HEK293 (cell line): Measurements from ENCODE around the gene RPL13A.

Experiments used
- CTCF ChIA-PET: fragments of 350-600 bp; formaldehyde crosslinking; extraction: SDS; loops from one replicate; lab custom pipeline; 2021; ENCODE audit warnings: antibody characterized with exemption; lab: Yijun Ruan, JAX
- POLR2A ChIA-PET: fragments of 300-600 bp; formaldehyde crosslinking; extraction: SDS; loops from one replicate; lab custom pipeline; 2020; ENCODE audit warnings: antibody characterized with exemption, inconsistent platforms; lab: Yijun Ruan, JAX
- H3K27ac ChIP-seq: fragments of 200-500 bp; sonication (Bioruptor generic); 2 replicates; pipeline ENCODE4 v1.5.1; 2014; ENCODE audit warnings: low read depth, low read length, control low read depth, inconsistent platforms; ENCODE audit errors: extremely low read depth
- H3K36me3 ChIP-seq, 2 experiments: fragments of 200-500 bp in 1 of 2; sonication (Bioruptor generic) in 1 of 2; 1 replicate in 1 of 2; 2 replicates in 1 of 2; pipeline ENCODE4 v1.5.1; 2014 to 2017; ENCODE audit warnings: inconsistent platforms in 2 of 2, low read length in 2 of 2; ENCODE audit not compliant: control insufficient read depth in 2 of 2, insufficient read depth in 1 of 2
- H3K4me1 ChIP-seq: fragments of 200-500 bp; sonication (Bioruptor generic); 2 replicates; pipeline ENCODE4 v1.5.1; 2014; ENCODE audit warnings: mild to moderate bottlenecking, low read length, inconsistent platforms; ENCODE audit not compliant: control insufficient read depth, insufficient read depth
- H3K4me3 ChIP-seq: 2 replicates; pipeline ENCODE4 v1.5.1; 2011; ENCODE audit warnings: low read depth, mild to moderate bottlenecking, control low read depth, low read length, moderate library complexity
- H3K9me3 ChIP-seq: fragments of 200-500 bp; sonication (Bioruptor generic); 2 replicates; pipeline ENCODE4 v1.5.1; 2014; ENCODE audit warnings: low read depth, low read length, inconsistent platforms; ENCODE audit not compliant: control insufficient read depth, insufficient read depth
- PRDM1 ChIP-seq: fragments of 450-650 bp; formaldehyde crosslinking; IDR thresholded peaks from 2 replicates; pipeline ENCODE4; 2016; ENCODE audit warnings: missing biosample characterization, missing genetic modification characterization
- ZBTB7A ChIP-seq: fragments of 450-650 bp; formaldehyde crosslinking; IDR thresholded peaks from 2 replicates; pipeline ENCODE4 v1.5.1; 2016; ENCODE audit warnings: low read depth, missing biosample characterization, missing genetic modification characterization
- ZFHX2 ChIP-seq: fragments of 450-650 bp; formaldehyde crosslinking; conservative IDR thresholded peaks from 2 replicates; pipeline ENCODE4 v1.5.1; 2016; ENCODE audit warnings: missing biosample characterization, missing genetic modification characterization
- ZNF114 ChIP-seq: fragments of 450-650 bp; formaldehyde crosslinking; IDR thresholded peaks from 2 replicates; pipeline ENCODE4 v1.5.0; 2017; ENCODE audit warnings: missing biosample characterization, missing genetic modification characterization
- ZNF184 ChIP-seq: fragments of 450-650 bp; IDR thresholded peaks from 2 replicates; pipeline ENCODE4 v1.5.1; 2018; ENCODE audit warnings: missing biosample characterization, mild to moderate bottlenecking, missing genetic modification characterization
- ZNF248 ChIP-seq: fragments of 450-650 bp; formaldehyde crosslinking; IDR thresholded peaks from 2 replicates; pipeline ENCODE4 v1.5.1; 2017; ENCODE audit warnings: missing biosample characterization, missing genetic modification characterization
- ZNF302 ChIP-seq: fragments of 450-650 bp; formaldehyde crosslinking; IDR thresholded peaks from 2 replicates; pipeline ENCODE4 v1.5.1; 2016; ENCODE audit warnings: missing biosample characterization, missing genetic modification characterization, low read depth
- ZNF341 ChIP-seq: fragments of 450-650 bp; formaldehyde crosslinking; IDR thresholded peaks from 2 replicates; pipeline ENCODE4; 2016; ENCODE audit warnings: low read depth, missing biosample characterization, missing genetic modification characterization
- ZNF585B ChIP-seq: fragments of 450-650 bp; formaldehyde crosslinking; IDR thresholded peaks from 2 replicates; pipeline ENCODE4 v1.5.1; 2016; ENCODE audit warnings: missing biosample characterization, missing genetic modification characterization
- ZNF610 ChIP-seq: fragments of 450-650 bp; formaldehyde crosslinking; IDR thresholded peaks from 2 replicates; pipeline ENCODE4 v1.5.1; 2016; ENCODE audit warnings: missing biosample characterization, missing genetic modification characterization, borderline replicate concordance
- ZNF76 ChIP-seq: fragments of 450-650 bp; formaldehyde crosslinking; IDR thresholded peaks from 2 replicates; pipeline ENCODE4; 2016; ENCODE audit warnings: low read depth, missing biosample characterization, missing genetic modification characterization, borderline replicate concordance
- ZNF785 ChIP-seq: fragments of 450-650 bp; formaldehyde crosslinking; IDR thresholded peaks from 2 replicates; pipeline ENCODE4 v1.5.1; 2016; ENCODE audit warnings: missing biosample characterization, missing genetic modification characterization
- TF ChIP-seq, protein P1 (sequence below): fragments of 450-650 bp; formaldehyde crosslinking; IDR thresholded peaks from 2 replicates; pipeline ENCODE4 v1.5.1; 2016; ENCODE audit warnings: missing biosample characterization, missing genetic modification characterization, borderline replicate concordance
- TF ChIP-seq, protein P2 (sequence below): fragments of 450-650 bp; formaldehyde crosslinking; conservative IDR thresholded peaks from 2 replicates; pipeline ENCODE4 v1.5.1; 2016; ENCODE audit warnings: low read depth, missing biosample characterization, missing genetic modification characterization
- TF ChIP-seq, protein P3 (sequence below): fragments of 450-650 bp; formaldehyde crosslinking; IDR thresholded peaks from 2 replicates; pipeline ENCODE4 v1.5.1; 2016; ENCODE audit warnings: missing biosample characterization, missing genetic modification characterization
- TF ChIP-seq, protein P4 (sequence below): fragments of 450-650 bp; formaldehyde crosslinking; IDR thresholded peaks from 2 replicates; pipeline ENCODE4 v1.5.1; 2016; ENCODE audit warnings: missing biosample characterization, missing genetic modification characterization

The RPL13A gene

DNA sequence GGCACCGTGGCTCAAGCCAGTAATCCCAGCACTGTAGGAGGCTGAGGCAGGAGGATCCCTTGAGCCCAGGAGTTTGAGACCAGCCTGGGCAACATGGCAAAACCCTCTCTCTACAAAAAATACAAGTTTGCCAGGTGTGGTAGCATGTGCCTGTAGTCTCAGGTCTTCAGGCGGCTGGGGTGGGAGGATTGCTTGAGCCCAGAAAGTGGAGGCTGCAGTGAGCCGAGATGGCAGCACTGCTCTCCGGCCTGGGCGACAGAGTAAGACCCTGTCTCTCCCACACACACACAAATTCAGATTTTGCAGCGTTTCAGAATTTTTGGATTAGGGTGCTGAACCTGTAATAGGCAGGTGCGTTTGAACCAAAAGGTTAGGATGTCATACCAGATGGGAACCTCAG lies 11.1 kb downstream of the RPL13A start:
- peaks cover 15 to 37% of the 10 kb centered on the region in 2 experiments for H3K36me3 ChIP-seq
- H3K27ac ChIP-seq: 0 out of 2 replicates have a peak overlapping the region, but pooled peaks have one; percentile 7
- TF ChIP-seq, protein P1, sequence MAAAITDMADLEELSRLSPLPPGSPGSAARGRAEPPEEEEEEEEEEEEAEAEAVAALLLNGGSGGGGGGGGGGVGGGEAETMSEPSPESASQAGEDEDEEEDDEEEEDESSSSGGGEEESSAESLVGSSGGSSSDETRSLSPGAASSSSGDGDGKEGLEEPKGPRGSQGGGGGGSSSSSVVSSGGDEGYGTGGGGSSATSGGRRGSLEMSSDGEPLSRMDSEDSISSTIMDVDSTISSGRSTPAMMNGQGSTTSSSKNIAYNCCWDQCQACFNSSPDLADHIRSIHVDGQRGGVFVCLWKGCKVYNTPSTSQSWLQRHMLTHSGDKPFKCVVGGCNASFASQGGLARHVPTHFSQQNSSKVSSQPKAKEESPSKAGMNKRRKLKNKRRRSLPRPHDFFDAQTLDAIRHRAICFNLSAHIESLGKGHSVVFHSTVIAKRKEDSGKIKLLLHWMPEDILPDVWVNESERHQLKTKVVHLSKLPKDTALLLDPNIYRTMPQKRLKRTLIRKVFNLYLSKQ (tag by site-specific recombination): no peak
- no peak for TF ChIP-seq ZNF585B
- TF ChIP-seq ZNF610: no peak
- no peak for TF ChIP-seq ZNF341 (tag by site-specific recombination)
- TF ChIP-seq ZNF184 (tag by site-specific recombination): no peak
- TF ChIP-seq, protein P2, sequence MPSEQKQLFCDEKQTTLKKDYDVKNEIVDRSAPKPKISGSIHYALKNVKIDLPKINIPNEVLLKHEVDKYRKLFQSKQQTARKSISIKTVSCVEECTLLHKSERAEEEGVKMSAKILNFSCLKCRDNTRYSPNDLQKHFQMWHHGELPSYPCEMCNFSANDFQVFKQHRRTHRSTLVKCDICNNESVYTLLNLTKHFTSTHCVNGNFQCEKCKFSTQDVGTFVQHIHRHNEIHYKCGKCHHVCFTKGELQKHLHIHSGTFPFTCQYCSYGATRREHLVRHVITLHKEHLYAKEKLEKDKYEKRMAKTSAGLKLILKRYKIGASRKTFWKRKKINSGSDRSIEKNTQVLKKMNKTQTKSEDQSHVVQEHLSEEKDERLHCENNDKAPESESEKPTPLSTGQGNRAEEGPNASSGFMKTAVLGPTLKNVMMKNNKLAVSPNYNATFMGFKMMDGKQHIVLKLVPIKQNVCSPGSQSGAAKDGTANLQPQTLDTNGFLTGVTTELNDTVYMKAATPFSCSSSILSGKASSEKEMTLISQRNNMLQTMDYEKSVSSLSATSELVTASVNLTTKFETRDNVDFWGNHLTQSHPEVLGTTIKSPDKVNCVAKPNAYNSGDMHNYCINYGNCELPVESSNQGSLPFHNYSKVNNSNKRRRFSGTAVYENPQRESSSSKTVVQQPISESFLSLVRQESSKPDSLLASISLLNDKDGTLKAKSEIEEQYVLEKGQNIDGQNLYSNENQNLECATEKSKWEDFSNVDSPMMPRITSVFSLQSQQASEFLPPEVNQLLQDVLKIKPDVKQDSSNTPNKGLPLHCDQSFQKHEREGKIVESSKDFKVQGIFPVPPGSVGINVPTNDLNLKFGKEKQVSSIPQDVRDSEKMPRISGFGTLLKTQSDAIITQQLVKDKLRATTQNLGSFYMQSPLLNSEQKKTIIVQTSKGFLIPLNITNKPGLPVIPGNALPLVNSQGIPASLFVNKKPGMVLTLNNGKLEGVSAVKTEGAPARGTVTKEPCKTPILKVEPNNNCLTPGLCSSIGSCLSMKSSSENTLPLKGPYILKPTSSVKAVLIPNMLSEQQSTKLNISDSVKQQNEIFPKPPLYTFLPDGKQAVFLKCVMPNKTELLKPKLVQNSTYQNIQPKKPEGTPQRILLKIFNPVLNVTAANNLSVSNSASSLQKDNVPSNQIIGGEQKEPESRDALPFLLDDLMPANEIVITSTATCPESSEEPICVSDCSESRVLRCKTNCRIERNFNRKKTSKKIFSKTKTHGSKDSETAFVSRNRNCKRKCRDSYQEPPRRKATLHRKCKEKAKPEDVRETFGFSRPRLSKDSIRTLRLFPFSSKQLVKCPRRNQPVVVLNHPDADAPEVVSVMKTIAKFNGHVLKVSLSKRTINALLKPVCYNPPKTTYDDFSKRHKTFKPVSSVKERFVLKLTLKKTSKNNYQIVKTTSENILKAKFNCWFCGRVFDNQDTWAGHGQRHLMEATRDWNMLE (tag by site-specific recombination): no peak
- no peak for TF ChIP-seq ZNF114 (tag by site-specific recombination)
- TF ChIP-seq ZNF785: no peak
- TF ChIP-seq, protein P3, sequence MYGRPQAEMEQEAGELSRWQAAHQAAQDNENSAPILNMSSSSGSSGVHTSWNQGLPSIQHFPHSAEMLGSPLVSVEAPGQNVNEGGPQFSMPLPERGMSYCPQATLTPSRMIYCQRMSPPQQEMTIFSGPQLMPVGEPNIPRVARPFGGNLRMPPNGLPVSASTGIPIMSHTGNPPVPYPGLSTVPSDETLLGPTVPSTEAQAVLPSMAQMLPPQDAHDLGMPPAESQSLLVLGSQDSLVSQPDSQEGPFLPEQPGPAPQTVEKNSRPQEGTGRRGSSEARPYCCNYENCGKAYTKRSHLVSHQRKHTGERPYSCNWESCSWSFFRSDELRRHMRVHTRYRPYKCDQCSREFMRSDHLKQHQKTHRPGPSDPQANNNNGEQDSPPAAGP (tag by site-specific recombination): no peak
- no peak for TF ChIP-seq PRDM1
- TF ChIP-seq ZFHX2 (tag by site-specific recombination): no peak
- TF ChIP-seq ZNF248 (tag by site-specific recombination): no peak
- TF ChIP-seq ZNF302 (tag by site-specific recombination): no peak
- no peak for TF ChIP-seq ZBTB7A
- no peak for TF ChIP-seq ZNF76 (tag by site-specific recombination)
- TF ChIP-seq, protein P4, sequence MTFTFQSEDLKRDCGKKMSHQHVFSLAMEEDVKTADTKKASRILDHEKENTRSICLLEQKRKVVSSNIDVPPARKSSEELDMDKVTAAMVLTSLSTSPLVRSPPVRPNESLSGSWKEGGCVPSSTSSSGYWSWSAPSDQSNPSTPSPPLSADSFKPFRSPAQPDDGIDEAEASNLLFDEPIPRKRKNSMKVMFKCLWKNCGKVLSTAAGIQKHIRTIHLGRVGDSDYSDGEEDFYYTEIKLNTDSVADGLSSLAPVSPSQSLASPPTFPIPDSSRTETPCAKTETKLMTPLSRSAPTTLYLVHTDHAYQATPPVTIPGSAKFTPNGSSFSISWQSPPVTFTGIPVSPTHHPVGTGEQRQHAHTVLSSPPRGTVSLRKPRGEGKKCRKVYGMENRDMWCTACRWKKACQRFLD (tag by site-specific recombination): no peak
- no peaks in the 10 kb centered on the region for H3K9me3 ChIP-seq
- ChIA-PET CTCF (interaction anchor here (0.6 to 2.0 kb wide), 4 partner anchors 25 to 174 kb away, joined by 3 to 7 read pairs (median 5); partner anchors contain the start of gene FLT3LG), POLR2A (interaction anchor here (1.3 to 1.6 kb wide), 4 partner anchors 45 to 183 kb away, joined by 3 to 5 read pairs (median 4); partner anchors contain the start of gene ALDH16A1)
- peaks cover 7% of the 10 kb centered on the region for H3K4me1 ChIP-seq
- H3K4me3 ChIP-seq: no peak overlapping the region
